B cell (primary cell): ENCODE measurements around the gene STAT5A. TPM values are rescaled to one million over a fixed set of nuclear protein-coding genes. Genes with fewer than 3 reads are reported as not detected.
"Not testable (repeated sequence)": the region's sequence is repeated elsewhere in the genome, so short reads cannot be mapped to it uniquely, and the experiment has no call there.

Experiments used
- ATAC-seq: fragments of 200-7000 bp; cut with Tn5 transposase; one replicate; pipeline ENCODE4 v1.10.0; 2021; ENCODE audit warnings: low read depth, mild to moderate bottlenecking, moderate number of reproducible peaks, moderate library complexity
- CTCF ChIA-PET: fragments of 350-600 bp; sonication (Branson Sonifier 250); formaldehyde crosslinking; loops from one replicate; lab custom pipeline; 2021; ENCODE audit warnings: antibody characterized with exemption, inconsistent platforms; lab: Charles Lee
- POLR2A ChIA-PET: fragments of 350-600 bp; sonication (Branson Sonifier 250); formaldehyde crosslinking; loops from one replicate; lab custom pipeline; 2021; ENCODE audit warnings: antibody characterized with exemption; lab: Charles Lee
- DNase-seq: peaks from one replicate; pipeline ENCODE4 v3.0.0; 2013
- H2AFZ ChIP-seq: 2 replicates; pipeline ENCODE4 v1.6.1; 2012; ENCODE audit warnings: mild to moderate bottlenecking, low read depth, low read length; ENCODE audit not compliant: insufficient read depth, poor library complexity, severe bottlenecking
- H3K27ac ChIP-seq, 2 donors: 1 replicate in 1 of 2; 2 replicates in 1 of 2; pipeline ENCODE4 v1.5.1; 2012 to 2013; ENCODE audit warnings: low read length in 2 of 2, mild to moderate bottlenecking in 2 of 2, moderate library complexity in 1 of 2
- H3K27me3 ChIP-seq, 4 experiments: fragments of 200-600 bp in 1 of 4; sonication (generic) in 1 of 4; replicated peaks in 1 of 4; 1 replicate in 2 of 4; 2 replicates in 2 of 4; pipeline versions ENCODE4 v1.6.1 to v1.7.0; 2013 to 2016; ENCODE audit warnings: low read length in 3 of 4, mild to moderate bottlenecking in 2 of 4, mixed read lengths in 1 of 4, moderate library complexity in 1 of 4; ENCODE audit not compliant: insufficient read depth in 4 of 4, control insufficient read depth in 3 of 4; ENCODE audit errors: control extremely low read depth in 1 of 4
- H3K36me3 ChIP-seq, 2 experiments: replicated peaks in 1 of 2; 1 replicate in 1 of 2; 2 replicates in 1 of 2; pipeline versions ENCODE4 v1.6.1 to v1.7.1; 2013; ENCODE audit warnings: low read length in 1 of 2; ENCODE audit not compliant: insufficient read depth in 2 of 2, control insufficient read depth in 1 of 2; ENCODE audit errors: control extremely low read depth in 1 of 2, extremely low read depth in 1 of 2
- H3K4me1 ChIP-seq, 2 donors: fragments of 200-600 bp in 1 of 2; sonication (generic) in 1 of 2; 1 replicate in 1 of 2; 2 replicates in 1 of 2; pipeline versions ENCODE4 v1.5.1 to v1.6.1; 2013 to 2017; ENCODE audit warnings: low read length in 2 of 2; ENCODE audit not compliant: control insufficient read depth in 2 of 2, insufficient read depth in 2 of 2
- H3K4me2 ChIP-seq: replicated peaks from 2 replicates; pipeline ENCODE3; 2012; ENCODE audit warnings: mild to moderate bottlenecking, low read depth, low read length; ENCODE audit not compliant: poor library complexity, severe bottlenecking
- H3K4me3 ChIP-seq, 5 experiments: fragments of 200-600 bp in 1 of 5; sonication (generic) in 1 of 5; 1 replicate in 3 of 5; 2 replicates in 2 of 5; pipeline versions ENCODE4 v1.5.1 to v1.7.0; 2011 to 2016; ENCODE audit warnings: low read length in 4 of 5, mild to moderate bottlenecking in 4 of 5, low read depth in 2 of 5, control low read depth in 1 of 5, moderate library complexity in 1 of 5; ENCODE audit not compliant: insufficient read depth in 1 of 5; ENCODE audit errors: control extremely low read depth in 1 of 5, extremely low read depth in 1 of 5
- H3K79me2 ChIP-seq: fragments of 200-600 bp; sonication (generic); one replicate; pipeline ENCODE4 v1.6.0; 2016; ENCODE audit warnings: low read length; ENCODE audit not compliant: control insufficient read depth, insufficient read depth
- H3K9ac ChIP-seq: fragments of 200-600 bp; sonication (generic); 2 replicates; pipeline ENCODE4 v1.6.1; 2017; ENCODE audit warnings: mild to moderate bottlenecking, low read length, moderate library complexity
- H3K9me3 ChIP-seq, 3 donors: one replicate each; pipeline versions ENCODE4 v1.6.1 to v1.7.1; 2013; ENCODE audit warnings: low read length in 2 of 3; ENCODE audit not compliant: control insufficient read depth in 2 of 3, insufficient read depth in 1 of 3; ENCODE audit errors: control extremely low read depth in 1 of 3
- H4K20me1 ChIP-seq: 2 replicates; pipeline ENCODE4 v1.6.0; 2012; ENCODE audit warnings: mild to moderate bottlenecking, low read length; ENCODE audit not compliant: insufficient read depth, control insufficient read depth, poor library complexity, severe bottlenecking
- H3K27ac Mint-ChIP-seq: one replicate; pipeline ENCODE4 v1.8.0; 2021; ENCODE audit warnings: mixed read lengths
- H3K27me3 Mint-ChIP-seq: one replicate; pipeline ENCODE4 v1.8.0; 2021; ENCODE audit warnings: mixed read lengths
- H3K4me1 Mint-ChIP-seq: one replicate; pipeline ENCODE4 v1.8.0; 2021; ENCODE audit warnings: mixed read lengths
- H3K4me3 Mint-ChIP-seq: one replicate; pipeline ENCODE4 v1.8.0; 2021; ENCODE audit warnings: mixed read lengths
- H3K9me3 Mint-ChIP-seq: one replicate; pipeline ENCODE4 v1.8.0; 2022; ENCODE audit warnings: mixed read lengths; ENCODE audit not compliant: insufficient read depth
- EZH2 ChIP-seq: IDR thresholded peaks from 2 replicates; pipeline ENCODE4 v1.6.1; 2012; ENCODE audit warnings: borderline replicate concordance, low read depth, mild to moderate bottlenecking, moderate library complexity, low read length; ENCODE audit not compliant: insufficient read depth, poor library complexity, severe bottlenecking
- WGBS: methylation state at CpG from one replicate; pipeline ENCODE4 v1.1.5; 2013; ENCODE audit warnings: missing lambda C conversion rate; ENCODE audit not compliant: insufficient coverage; 5-methylcytosine and 5-hydroxymethylcytosine counted together
- intact Hi-C: fragments of 100-400 bp; cut with micrococcal nuclease; formaldehyde crosslinking; loops from one replicate; pipeline ENCODE4 v1.10.0; 2022
- polyA plus RNA-seq: library from polyadenylated mRNA; depleted of rRNA; stranded (reverse); fragments of >200 nt; gene quantifications from 2 replicates; pipeline ENCODE4 v1.2.3, GENCODE V29; 2012
- total RNA-seq, 2 donors: library from RNA; stranded (reverse); fragments of 120-200 nt in 1 of 2; gene quantifications; 1 replicate in 1 of 2; 2 replicates in 1 of 2; pipeline versions ENCODE4 v1.2.3 to v1.2.4, GENCODE V29; 2013 to 2022
- TF ChIP-seq, protein P1 (sequence below): fragments of 200-600 bp; IDR thresholded peaks from one replicate; pipeline ENCODE4 v1.8.0; 2022; ENCODE audit warnings: antibody characterized with exemption, mild to moderate bottlenecking

Gene STAT5A
- total and polyA plus RNA-seq, 2 donors (not counting 1 experiment from before 2014, with no cell fraction given), result 48.8 to 110 TPM

DNA sequence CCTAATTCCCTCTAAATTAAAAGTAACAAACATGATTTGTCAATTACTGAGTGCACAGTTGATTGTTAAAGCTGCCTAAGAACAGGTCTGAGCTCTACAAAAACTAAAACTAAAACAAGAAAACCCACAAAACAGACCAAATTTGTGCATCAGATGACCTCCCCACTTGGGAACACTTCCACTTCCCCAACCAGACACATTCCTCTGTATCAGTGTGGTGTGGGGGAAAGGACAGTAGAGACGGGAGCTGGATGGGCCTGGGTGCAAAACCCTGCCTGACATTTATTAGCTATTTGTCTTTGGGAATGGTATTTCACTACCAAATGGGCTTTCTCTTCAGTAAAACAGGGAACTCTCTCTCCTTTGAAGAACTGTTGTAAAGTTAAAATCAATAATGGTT is 70.1 kb downstream of the STAT5A start:
- H3K9me3 ChIP-seq, result no peaks in the 10 kb centered on the region
- no peak overlapping the region for H3K27ac Mint-ChIP-seq
- no peaks in the 10 kb centered on the region for H3K27me3 Mint-ChIP-seq
- H3K27me3 ChIP-seq, result no peaks in the 10 kb centered on the region
- CTCF ChIA-PET, result interaction anchor here (1.2 to 1.9 kb wide), 3 partner anchors 36 to 48 kb away, joined by 3 to 6 read pairs (median 4); no protein-coding TSS in a partner anchor
- ATAC-seq (no peak), DNase-seq (no peak)
- H3K9ac ChIP-seq, result no peak overlapping the region
- intact Hi-C loops, result no loop called here
- no peak overlapping the region for H3K4me2 ChIP-seq
- no peak overlapping the region for H2AFZ ChIP-seq
- no peak overlapping the region for H3K4me3 ChIP-seq
- WGBS, result no CpG with 5 or more reads among the region's 1 CpG
- no peak overlapping the region for H3K27ac ChIP-seq
- POLR2A ChIA-PET, result interaction anchor here (0.6 kb wide), 1 partner anchor 10 kb away, joined by 7 read pairs; no protein-coding TSS in a partner anchor
- H4K20me1 ChIP-seq, result peaks cover 80% of the 10 kb centered on the region
- H3K4me3 Mint-ChIP-seq, result no peak overlapping the region
- TF ChIP-seq EZH2, result no peak
- TF ChIP-seq, protein P1, sequence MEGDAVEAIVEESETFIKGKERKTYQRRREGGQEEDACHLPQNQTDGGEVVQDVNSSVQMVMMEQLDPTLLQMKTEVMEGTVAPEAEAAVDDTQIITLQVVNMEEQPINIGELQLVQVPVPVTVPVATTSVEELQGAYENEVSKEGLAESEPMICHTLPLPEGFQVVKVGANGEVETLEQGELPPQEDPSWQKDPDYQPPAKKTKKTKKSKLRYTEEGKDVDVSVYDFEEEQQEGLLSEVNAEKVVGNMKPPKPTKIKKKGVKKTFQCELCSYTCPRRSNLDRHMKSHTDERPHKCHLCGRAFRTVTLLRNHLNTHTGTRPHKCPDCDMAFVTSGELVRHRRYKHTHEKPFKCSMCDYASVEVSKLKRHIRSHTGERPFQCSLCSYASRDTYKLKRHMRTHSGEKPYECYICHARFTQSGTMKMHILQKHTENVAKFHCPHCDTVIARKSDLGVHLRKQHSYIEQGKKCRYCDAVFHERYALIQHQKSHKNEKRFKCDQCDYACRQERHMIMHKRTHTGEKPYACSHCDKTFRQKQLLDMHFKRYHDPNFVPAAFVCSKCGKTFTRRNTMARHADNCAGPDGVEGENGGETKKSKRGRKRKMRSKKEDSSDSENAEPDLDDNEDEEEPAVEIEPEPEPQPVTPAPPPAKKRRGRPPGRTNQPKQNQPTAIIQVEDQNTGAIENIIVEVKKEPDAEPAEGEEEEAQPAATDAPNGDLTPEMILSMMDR, result no peak
- H3K4me1 ChIP-seq, result peaks cover 21 to 22% of the 10 kb centered on the region in 2 donors
- H3K79me2 ChIP-seq, result peaks cover 97% of the 10 kb centered on the region
- H3K4me1 Mint-ChIP-seq, result peaks cover 58% of the 10 kb centered on the region
- no peaks in the 10 kb centered on the region for H3K36me3 ChIP-seq
- no peaks in the 10 kb centered on the region for H3K9me3 Mint-ChIP-seq

DNA sequence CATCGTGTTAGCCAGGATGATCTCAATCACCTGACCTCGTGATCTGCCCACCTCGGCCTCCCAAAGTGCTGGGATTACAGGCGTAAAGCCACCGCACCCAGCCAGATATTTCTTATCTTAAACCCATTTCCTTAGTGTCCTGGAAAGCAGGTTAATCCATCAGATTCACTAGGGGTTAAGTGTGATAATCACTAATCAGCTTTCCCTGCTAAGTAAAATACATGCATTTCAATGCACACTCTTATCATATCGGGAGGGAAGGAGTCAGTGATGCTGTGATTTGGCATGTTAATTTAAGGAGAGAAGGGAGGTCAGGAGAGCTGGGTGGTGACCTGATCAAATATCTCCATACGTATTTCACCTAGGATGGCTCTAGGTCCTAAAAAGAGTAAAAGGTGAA is 70.8 kb downstream of the STAT5A start:
- CTCF ChIA-PET, result interaction anchor here (0.5 to 1.9 kb wide), 4 partner anchors 37 to 697 kb away, joined by 3 to 6 read pairs (median 5); no protein-coding TSS in a partner anchor
- TF ChIP-seq EZH2, result no peak
- TF ChIP-seq, protein P1, result no peak
- WGBS, result no CpG with 5 or more reads among the region's 7 CpGs
- Histone ChIP-seq H3K27me3 (no peaks in the 10 kb centered on the region), H2AFZ (no peak overlapping the region), H3K79me2 (peaks cover 97% of the 10 kb centered on the region), H3K4me3 (no peak overlapping the region), H3K27ac (no peak overlapping the region), H3K36me3 (no peaks in the 10 kb centered on the region), H3K4me1 (peaks cover 27 to 29% of the 10 kb centered on the region in 2 donors), H3K4me2 (no peak overlapping the region), H4K20me1 (peaks cover 75% of the 10 kb centered on the region), H3K9ac (no peak overlapping the region), H3K9me3 (no peaks in the 10 kb centered on the region)
- no peak overlapping the region for H3K4me3 Mint-ChIP-seq
- H3K9me3 Mint-ChIP-seq, result no peaks in the 10 kb centered on the region
- no peak overlapping the region for H3K27ac Mint-ChIP-seq
- POLR2A ChIA-PET, result no interaction called here
- DNase-seq (no peak), ATAC-seq (no peak)
- no peaks in the 10 kb centered on the region for H3K27me3 Mint-ChIP-seq
- H3K4me1 Mint-ChIP-seq, result peaks cover 60% of the 10 kb centered on the region
- intact Hi-C loops, result no loop called here

DNA sequence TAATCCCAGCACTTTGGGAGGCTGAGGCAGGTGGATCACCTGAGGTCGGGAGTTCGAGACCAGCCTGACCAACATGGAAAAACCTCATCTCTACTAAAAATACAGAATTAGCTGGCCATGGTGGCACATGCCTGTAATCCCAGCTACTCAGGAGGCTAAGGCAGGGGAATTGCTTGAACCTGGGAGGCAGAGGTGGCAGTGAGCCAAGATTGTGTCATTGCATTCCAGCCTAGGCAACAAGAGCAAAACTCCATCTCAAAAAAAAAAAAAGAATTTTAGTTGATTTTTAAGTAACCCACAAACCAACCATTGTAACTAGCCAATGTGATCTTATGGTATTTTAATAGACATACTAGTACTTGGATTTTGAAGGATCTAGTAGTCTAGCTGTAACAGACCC is 72.1 kb downstream of the STAT5A start:
- H3K9me3 Mint-ChIP-seq, H3K4me2 ChIP-seq, POLR2A ChIA-PET, DNase-seq, H3K27me3 ChIP-seq, ATAC-seq, H3K27ac ChIP-seq, H3K36me3 ChIP-seq, H2AFZ ChIP-seq, H3K9ac ChIP-seq, H3K9me3 ChIP-seq, H3K27me3 Mint-ChIP-seq, H3K27ac Mint-ChIP-seq, H3K4me3 ChIP-seq, intact Hi-C loops, H3K4me3 Mint-ChIP-seq: not testable (repeated sequence)
- H3K4me1 ChIP-seq, result peaks cover 27% of the 10 kb centered on the region in 2 donors
- WGBS, result no CpG with 5 or more reads among the region's 2 CpGs
- peaks cover 72% of the 10 kb centered on the region for H4K20me1 ChIP-seq
- CTCF ChIA-PET, result interaction anchor here (0.6 kb wide), 1 partner anchor 46 kb away, joined by 4 read pairs; no protein-coding TSS in a partner anchor
- H3K79me2 ChIP-seq, result peaks cover 97% of the 10 kb centered on the region
- peaks cover 65% of the 10 kb centered on the region for H3K4me1 Mint-ChIP-seq
